Limb (tissue), 2 donors: ENCODE measurements around the gene CORO2A.

Experiments
- DNase-seq, 2 donors: peaks; one replicate each; pipeline ENCODE4 v3.0.0-alpha.2; 2016; ENCODE audit errors: extremely low spot score in 2 of 2

Gene CORO2A

GRCh38 chr9:98192503-98193335 lies at the start of gene CORO2A:
Gene CORO2A (minus strand): TSS chr9:98192637. CDS start chr9:98157660, 34,977 bp downstream.
- peak; percentile 16 to 78 for DNase-seq

- no peak for DNase-seq
Measured at GRCh38 chr9:98241357-98242300, 49.2 kb upstream of the CORO2A start.

GRCh38 chr9:98240475-98240874 lies 48.0 kb upstream of the CORO2A start:
- DNase-seq: no peak

GRCh38 chr9:98236901-98237487 lies 44.6 kb upstream of the CORO2A start:
- DNase-seq: no peak

GRCh38 chr9:98235126-98235525 lies 42.7 kb upstream of the CORO2A start:
- no peak for DNase-seq

GRCh38 chr9:98234245-98234825 lies 41.9 kb upstream of the CORO2A start:
- no peak for DNase-seq

GRCh38 chr9:98232926-98233325 lies 40.5 kb upstream of the CORO2A start:
- DNase-seq: no peak

GRCh38 chr9:98231770-98232478 lies 39.5 kb upstream of the CORO2A start:
- no peak for DNase-seq

GRCh38 chr9:98230789-98231188 lies 38.4 kb upstream of the CORO2A start:
- no peak for DNase-seq

- no peak for DNase-seq
Measured at GRCh38 chr9:98230304-98230703, 37.9 kb upstream of the CORO2A start.

- no peak for DNase-seq
Measured at GRCh38 chr9:98229620-98230019, 37.2 kb upstream of the CORO2A start.

- no peak for DNase-seq
Measured at GRCh38 chr9:98229090-98229395, 36.6 kb upstream of the CORO2A start.

- DNase-seq: no peak
Measured at GRCh38 chr9:98228392-98229089, 36.1 kb upstream of the CORO2A start.

GRCh38 chr9:98227883-98228282 lies 35.4 kb upstream of the CORO2A start:
- DNase-seq: no peak

- DNase-seq: no peak
Measured at GRCh38 chr9:98226957-98227356, 34.5 kb upstream of the CORO2A start.

GRCh38 chr9:98226516-98226915 lies 34.1 kb upstream of the CORO2A start:
- DNase-seq: no peak

GRCh38 chr9:98225015-98225442 lies 32.6 kb upstream of the CORO2A start:
- DNase-seq: no peak

- DNase-seq: no peak
Measured at GRCh38 chr9:98222885-98223691, 30.7 kb upstream of the CORO2A start.

GRCh38 chr9:98220911-98221310 lies 28.5 kb upstream of the CORO2A start:
- DNase-seq: no peak
